GM19023 (cell line): ENCODE results near the gene MPST.

ENCODE experiments used
- ATAC-seq: cut with Tn5 transposase; IDR thresholded peaks from one replicate; pipeline ENCODE4 v1.9.1; 2021; ENCODE audit warnings: mild to moderate bottlenecking, moderate library complexity; ENCODE audit not compliant: unreplicated experiment

Gene MPST

DNA sequence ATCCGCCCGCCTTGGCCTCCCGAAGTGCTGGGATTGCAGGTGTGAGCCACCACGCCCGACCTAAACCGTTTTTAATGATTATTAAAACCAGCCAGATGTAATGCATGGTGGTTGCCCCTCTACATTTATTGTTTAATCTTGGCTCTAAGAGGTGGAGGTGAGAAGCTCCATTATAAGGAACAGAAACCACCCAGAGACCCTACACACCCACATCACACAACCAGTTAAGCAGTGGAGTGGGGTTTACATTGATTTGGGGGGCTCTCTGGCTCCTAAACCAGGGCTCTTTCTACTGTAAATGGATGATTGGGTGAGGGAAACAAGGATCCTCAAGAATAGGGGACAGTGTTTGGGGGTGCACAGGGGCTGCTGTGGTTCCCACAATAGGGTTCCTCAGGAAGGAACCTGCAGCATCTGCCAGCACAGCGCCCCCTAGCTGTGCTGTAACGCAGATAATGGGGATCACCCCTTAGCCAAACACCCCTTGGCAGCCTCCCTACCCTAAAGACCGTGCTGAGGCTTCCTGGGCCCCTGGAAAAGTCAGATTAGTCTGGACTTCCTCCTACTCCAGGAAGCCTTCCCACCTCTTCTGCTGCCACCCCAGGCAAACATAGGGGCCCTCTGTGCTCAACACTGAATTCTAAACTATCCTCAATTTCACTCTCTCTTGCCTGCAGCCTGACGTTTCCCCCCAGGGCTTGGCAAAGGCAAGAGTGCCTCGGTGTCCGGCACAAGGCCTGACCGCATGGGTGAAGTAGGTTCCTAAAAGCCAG, 2.4 kb downstream of the MPST start:
- ATAC-seq: no peak

DNA sequence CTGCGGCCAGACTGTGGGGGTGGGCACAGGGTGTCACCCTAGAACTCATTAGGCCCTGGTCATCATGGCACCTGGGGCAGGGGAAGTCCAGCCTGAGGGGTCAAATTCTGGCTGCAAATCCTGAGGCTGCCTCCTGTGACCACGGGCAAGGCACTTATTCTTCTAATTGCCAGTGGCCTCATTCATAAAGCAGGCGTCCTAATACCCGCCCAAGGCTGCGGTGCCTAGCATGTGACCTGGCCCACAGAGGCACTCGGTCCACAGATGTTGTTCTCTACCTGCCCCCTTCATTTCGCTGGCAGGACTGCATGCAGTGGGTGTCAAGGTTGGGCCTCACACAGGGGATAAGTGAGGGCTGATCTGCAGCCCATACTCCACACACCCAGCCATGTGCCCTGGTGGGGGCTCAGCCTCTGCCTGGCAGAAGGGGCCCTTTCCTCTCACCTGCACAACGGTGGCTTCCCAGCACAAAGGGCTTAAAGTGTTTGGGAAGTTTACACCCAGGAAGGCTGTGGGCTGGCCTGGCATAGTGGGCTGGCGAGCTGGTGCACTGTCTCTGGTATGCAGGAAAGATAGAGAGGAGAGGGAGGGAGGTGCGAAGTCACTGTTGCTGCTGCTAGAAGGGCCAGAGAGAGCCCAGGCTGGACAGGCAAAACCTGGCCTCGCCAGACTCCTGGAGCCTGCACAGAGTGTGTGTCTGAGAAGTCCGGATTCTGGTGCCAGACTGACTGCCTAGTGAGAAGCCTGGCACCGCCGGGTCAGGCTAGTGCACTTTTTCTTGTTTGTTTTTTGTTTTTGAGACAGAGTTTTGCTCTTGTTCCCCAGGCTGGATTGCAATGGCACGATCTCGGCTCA, 3.2 kb downstream of the MPST start:
- no peak for ATAC-seq

DNA sequence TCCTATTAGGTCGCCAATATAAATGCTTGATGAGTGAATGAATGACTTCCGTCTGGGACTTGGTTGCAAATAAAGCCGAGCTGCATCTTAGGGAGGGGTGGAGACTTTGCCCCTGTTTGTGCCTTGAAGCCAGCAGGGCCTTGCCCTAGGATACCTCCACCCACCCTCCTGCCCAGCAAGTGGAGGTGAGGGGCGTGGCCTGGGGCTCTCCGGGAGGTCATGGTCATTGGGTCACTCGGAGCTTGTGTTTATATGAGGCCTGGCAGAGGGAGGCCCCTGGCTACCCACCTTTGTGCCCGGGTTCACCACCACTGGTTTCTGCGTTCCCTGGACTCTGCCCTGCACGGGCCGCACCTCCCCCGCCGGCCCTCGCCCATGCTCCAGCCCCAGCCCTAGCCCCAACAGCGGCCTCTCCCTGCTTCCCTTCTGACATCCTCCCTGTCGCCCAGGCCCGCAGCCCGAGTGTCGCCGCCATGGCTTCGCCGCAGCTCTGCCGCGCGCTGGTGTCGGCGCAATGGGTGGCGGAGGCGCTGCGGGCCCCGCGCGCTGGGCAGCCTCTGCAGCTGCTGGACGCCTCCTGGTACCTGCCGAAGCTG, 4.3 kb downstream of the MPST start:
- no peak for ATAC-seq

DNA sequence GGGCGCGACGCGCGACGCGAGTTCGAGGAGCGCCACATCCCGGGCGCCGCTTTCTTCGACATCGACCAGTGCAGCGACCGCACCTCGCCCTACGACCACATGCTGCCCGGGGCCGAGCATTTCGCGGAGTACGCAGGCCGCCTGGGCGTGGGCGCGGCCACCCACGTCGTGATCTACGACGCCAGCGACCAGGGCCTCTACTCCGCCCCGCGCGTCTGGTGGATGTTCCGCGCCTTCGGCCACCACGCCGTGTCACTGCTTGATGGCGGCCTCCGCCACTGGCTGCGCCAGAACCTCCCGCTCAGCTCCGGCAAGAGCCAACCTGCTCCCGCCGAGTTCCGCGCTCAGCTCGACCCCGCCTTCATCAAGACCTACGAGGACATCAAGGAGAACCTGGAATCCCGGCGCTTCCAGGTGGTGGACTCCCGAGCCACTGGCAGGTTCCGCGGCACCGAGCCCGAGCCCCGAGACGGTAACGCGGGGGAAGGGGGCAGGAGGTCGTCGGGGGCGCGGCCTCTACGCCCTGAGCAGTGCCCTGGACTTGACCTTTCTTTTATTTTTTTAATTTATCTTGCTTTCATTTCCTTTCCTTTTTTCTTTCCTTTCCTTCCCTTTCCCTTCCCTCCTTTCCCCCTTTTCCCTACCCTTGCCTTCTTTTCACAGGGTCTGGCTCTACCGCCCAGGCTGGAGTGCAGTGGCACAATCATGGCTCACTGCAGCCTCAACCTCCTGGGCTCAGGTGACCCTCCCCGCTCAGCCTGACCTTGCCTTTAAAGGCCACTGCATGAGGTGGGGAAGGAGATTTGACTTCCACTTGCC, 5.0 kb downstream of the MPST start:
- no peak for ATAC-seq

DNA sequence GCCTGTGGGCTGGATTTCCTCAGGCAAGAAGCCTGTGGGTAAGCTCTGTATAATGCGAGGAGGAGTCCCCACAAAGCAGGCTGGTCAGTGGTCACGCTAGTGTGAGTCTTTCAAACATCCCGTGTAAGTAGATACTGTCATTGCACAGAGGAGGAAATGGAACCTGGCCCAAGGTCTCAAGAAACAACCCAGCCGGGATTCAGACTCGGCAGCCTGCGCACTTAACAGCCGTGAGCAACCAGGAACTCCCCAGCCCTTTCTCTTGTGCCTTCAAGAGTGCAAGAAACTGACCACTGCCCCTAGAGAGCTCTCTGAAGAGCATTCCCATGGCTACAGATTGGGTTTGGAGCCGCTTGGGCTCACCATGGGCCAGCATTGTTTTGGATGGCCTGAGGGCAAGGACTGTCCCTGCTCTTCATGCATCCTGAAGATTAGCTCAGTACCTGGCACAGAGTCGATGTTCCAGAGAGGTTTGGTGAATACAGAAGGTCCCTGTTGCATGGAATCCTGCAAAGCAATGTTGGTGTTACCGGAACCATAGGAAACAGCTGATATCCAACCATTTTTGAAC, 6.0 kb downstream of the MPST start:
- no peak for ATAC-seq

DNA sequence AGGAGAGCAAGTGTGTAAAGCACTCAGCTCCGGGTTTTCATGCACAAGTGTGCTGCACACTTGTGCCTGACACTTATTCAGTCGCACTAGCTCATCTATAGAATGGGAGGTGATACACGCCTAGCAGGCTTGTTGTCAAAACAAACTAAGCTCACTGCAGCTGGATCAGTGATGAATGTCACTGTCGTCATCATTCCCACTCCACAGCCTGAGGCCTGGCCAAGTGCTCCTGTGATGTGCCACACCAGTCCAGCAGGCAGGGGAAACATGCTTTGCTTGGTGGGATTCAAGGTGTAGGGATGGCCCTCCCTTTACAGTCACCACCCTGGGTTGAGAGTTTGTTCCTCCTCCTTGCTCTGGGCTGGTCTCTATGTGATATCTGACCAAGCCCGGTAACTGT, 6.8 kb downstream of the MPST start:
- ATAC-seq: no peak

DNA sequence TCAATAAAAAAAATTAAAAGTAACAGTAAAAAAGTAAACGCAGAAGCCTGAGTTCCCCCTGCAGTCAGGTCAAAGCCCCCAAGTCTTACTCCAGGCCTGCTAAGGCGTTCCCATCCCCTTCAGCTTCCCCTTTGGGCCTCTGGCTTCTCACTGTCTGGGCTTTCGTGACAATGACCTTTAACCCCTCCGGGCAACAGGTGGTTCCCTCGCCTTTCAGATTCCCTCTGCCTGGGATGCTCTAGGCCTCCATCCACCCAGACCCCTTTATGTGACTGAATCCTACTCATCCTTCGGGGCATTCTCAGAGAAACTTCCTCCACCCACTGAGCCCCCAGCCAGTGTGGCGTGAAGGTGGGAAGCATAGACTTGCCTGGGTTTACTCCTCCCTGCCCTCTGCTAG, 8.0 kb downstream of the MPST start:
- ATAC-seq: no peak

DNA sequence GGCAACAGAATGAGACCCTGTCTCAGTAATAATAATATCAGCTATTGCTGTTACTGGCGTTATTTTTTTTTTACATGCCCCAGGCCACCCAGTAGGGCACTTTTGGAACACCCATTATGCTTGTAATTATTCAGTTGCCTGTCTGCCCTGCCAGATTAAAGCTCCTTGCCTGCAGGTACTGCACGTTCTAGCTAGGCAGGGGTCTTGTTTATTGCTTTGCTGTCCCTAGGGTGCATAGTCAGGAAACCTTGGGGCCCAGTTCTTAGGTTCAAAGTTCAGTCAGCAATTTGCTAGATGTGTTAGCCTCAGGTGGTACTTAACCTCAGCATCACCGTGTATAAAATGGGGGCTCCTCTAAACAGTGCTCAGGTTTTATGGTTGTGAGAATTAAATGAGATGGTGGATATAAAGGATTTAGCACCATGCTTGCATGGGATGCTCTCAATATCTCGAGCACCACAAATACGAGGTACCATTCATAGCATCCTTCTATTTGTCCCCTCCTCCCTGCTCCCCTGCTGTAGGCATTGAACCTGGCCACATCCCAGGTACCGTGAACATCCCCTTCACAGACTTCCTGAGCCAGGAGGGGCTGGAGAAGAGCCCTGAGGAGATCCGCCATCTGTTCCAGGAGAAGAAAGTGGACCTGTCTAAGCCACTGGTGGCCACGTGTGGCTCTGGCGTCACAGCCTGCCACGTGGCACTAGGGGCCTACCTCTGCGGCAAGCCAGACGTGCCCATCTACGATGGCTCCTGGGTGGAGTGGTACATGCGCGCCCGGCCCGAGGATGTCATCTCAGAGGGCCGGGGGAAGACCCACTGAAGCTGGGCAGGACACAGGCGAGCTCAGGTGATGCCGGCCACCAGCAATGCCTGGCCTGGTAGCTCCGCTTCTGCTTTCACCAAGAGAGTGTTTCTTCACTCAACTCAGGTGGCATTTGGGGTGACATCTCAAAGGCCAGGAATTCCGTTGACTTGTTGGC, 9.4 kb downstream of the MPST start:
- no peak for ATAC-seq

DNA sequence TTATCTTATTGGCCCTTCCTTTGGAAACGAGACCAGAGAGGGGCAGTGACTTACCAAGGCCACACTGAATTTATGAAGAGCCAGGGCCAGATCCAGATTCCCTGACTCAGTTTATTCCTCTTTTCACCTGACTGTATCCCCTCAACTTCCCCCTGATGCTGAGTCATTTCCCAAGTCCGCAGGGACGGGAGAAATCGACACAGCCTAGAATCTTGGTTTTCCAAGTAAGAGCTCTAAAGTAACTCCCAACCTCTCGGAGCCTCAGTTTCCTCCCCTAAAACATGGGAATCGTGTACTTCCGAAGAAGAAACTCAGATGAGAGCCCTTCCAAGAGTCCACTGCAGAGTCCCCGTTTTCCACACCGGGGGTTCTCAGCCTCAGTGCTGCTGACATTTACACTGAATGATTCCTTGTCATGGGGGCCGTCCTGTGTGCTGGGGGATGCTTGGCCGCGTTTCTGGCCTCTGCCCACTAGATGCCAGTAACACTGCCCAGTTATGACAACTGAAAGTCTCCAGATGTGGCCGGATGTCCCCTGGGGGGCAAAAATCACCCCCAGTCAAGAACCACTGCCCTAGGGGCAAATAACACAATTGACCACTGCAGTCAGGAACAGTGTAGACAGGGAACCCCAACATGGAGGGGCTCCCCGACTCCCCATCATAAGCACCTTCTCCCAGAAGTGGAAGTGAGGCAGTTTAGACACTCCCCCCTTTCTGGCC, 11.2 kb downstream of the MPST start:
- ATAC-seq: no peak

DNA sequence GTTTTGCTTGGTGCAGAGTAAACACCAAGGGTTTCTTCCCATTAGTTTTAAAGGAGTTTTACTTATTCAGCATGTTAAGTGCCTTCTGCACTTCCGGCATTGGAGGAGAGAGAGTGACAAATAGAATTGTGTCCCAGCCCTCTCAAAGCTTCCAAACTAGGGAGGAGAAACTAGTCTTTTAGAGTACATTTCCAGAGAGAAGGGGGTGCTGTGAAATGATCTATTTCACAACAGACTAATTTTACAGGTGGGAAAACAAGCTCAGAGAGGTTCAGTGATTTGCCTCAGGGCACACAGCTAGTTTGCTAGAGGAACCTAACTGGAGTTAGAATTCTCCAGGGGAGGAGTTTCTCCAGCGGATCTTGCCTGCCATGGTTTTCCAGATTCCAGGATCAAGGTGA, 12.6 kb downstream of the MPST start:
- no peak for ATAC-seq

DNA sequence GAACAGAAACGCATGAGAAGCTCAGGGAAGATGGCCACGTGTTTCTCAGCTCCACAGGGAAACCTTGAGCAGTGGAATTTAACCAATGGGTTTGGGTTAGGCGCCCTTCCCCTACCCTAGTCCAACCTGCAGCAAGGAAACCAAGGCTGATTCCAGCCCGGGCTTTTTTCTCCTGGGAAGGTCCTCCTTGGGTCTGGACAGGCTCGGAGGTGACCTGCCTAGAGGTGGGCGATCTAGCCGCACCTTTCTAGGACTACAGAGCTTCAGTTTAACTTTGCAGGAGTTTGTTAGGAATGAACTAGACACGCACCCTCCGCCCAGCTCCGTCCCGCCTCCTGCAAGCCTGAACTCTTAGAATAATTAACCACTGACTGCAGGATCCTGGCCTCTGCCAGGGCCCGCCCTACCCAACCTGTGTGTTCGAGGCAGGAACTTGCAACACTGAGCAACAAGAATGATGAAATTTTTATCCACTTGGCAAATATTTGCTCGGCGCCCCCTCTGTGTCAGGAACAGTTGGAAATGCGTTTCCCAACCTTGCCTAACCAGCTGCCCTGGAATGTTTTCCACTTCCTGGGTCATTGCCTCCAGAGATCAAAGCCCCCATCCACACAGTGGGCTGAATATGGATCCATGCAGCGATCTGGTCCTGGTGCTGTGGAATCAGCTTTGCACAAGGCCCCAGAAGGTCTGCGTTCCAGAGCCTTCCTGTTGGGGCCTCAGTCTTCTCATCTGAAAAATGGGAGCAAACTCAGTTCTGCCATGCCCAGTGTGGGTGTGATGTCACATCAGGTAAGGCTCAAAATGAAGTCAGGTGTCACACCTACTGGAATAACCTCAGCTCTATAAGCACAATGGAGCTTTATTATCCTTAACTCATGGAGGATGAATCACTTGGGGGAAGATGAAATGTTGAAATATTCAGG, 13.3 kb downstream of the MPST start:
- no peak for ATAC-seq

DNA sequence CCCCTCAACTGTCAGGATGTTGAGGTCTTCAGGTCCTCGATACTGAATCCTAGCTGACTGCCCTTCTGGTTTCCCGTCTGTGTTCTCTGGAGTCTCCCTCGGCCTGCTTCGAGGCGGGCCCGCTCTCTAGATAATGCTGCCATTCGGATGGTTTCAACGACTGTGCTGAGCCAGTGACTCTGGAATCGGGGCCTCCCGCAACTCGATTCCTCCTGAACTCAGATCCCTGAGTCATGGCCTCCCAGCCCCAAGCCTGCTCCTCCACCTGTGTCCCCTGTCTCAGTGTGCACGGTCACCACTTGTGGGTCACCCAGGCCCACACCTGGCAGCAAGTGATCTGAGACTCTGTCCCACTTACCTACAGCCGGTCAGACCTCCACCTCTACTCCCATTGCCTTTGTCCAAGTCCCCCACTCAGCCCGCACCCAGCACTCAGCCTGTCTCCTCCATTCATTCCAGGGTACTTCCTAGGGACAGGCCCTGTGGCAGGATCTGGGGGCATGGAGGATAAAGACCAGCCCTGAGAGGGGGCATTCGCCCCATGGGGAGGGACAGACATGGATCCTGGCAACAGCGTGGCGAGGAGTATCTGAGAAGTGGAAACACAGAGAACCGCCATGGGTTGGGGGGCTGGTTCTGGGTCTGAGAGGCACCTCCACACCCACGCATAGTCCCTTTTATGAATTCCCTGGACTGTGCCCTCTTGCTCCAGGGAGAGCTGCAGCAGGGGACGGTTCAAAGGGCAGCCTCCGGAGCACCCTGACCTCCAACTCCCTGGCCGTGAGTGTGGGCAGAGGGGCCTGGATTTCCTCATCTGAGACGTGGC, 14.3 kb downstream of the MPST start:
- no peak for ATAC-seq

DNA sequence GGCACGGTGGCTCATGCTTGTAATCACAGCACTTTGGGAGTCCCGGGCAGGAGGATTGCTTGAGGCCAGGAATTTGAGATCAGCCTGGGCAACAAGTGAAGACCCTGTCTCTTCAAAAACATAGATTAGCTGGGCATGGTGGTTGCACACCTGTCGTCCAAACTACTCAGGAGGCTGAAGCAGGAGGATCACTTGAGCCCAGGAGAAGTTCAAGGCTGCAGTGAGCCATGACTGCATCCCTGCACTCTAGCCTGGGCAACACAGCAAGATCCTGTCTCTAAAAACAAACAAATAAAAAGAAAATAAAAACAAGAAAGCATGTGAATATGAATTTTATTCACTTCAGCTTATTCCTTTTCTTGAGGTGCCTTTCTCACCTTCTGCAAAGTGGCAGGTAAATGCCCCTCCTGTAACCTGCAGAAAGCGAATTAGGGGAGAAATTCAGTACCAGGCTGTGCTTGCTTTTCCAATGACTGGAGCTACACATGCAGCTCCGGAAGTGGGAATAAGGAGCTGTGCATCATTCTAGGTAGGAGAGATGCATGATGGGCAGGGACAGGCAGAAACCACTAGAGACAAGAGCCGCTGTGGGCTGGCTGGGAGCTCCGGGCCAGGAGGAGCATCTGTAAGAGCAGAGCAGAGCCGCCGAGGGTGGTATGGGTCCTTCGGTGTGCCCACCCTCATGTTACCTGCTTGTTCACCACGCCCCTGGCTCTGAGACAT, 17.3 kb downstream of the MPST start:
- ATAC-seq: no peak

DNA sequence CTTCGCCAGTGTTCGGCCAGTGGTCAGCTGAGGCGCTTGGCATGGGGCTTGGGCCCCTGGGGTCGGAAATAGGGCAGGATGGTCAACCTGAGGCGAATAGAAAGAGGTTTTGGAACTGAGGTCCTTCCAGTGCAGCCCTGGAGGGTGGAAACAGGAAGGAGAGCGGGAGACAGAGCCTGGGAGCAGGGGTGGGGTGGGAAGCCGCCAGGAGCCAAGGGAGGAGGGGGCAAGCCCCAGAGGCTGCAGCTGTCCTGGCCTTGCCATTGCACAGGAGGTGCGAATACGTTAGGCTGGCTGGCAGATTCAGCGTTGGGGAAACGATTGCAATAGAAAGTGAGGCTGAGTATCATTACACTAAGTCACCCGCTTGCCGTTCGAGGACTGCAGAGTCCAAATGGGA, 18.1 kb downstream of the MPST start:
- ATAC-seq: no peak

DNA sequence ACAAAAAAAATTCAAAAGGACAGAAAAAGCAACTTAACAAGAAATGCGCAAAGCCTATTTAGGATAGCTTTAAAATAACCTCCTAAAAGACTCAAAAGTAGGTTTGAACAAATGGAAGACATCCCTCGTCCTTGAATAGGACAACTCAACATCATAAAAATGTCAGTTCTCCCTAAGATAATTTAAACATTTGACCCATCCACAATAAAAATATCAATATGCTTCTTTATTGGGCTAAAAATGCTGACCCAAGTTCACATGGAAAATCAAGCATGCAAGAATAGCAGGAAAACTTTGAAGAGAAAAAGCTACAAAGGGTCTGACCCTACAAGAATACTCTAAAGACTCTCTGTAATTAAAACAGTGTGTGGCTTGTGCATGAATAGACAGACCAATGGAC, 19.9 kb downstream of the MPST start:
- ATAC-seq: no peak

DNA sequence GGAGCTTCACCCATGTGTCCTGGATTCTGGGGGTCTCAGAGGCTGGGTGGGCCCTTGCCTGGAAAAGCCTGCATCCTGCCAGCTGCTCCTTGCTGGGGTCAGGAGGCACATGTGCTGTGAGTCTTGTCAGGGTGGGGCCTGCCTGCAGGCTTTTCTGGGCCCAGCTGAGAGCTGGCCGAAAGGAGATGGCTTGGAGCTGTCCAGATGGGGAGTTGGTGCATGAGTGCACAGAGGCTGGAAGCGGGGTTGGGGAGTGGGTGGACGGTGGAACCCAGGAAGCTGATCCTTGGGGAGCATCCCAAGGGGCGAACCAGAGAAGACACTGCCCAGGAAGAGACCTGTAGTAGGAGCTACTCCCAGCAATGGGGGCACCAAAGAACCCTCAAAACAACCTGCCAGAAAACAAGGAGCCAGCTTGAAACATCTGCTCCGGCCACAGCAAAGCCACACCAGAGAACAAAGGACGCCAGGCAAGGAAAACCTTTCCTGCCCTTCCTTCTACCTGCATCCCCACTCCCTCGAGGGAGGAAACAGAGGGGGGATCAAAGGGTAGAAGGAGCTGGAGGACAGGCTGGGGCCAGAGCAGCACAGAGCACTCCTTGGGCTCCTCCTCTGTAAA, 23.8 kb downstream of the MPST start:
- ATAC-seq: no peak
